NCI-H1417 (cell line): ENCODE data around the gene TF.

Source experiments
- DNase-seq, 3 experiments: peaks; one replicate each; lab custom pipeline; 2025; lab: John Stamatoyannopoulos, UW

The TF gene

DNA sequence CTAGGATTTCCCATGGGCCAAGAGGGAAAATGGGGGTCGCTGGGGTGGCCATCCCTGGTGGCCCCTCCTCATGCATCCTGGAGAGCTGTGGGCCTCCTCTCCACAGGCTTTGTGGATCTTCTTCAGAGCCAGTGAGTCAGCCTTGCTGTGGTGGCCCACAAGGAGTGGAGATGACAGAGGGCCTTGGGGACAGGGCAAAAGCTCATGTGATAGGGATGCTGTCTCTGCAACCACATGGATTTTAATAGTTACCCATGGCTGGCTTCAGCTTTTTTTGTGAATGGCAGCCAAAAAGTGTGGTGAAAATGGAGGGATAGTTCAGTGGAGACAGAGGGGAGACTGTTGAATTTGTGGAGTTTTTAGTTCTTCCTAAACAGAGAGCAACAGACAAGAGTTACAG is 1.2 kb downstream of the TF start:
- DNase-seq, result no peak

DNA sequence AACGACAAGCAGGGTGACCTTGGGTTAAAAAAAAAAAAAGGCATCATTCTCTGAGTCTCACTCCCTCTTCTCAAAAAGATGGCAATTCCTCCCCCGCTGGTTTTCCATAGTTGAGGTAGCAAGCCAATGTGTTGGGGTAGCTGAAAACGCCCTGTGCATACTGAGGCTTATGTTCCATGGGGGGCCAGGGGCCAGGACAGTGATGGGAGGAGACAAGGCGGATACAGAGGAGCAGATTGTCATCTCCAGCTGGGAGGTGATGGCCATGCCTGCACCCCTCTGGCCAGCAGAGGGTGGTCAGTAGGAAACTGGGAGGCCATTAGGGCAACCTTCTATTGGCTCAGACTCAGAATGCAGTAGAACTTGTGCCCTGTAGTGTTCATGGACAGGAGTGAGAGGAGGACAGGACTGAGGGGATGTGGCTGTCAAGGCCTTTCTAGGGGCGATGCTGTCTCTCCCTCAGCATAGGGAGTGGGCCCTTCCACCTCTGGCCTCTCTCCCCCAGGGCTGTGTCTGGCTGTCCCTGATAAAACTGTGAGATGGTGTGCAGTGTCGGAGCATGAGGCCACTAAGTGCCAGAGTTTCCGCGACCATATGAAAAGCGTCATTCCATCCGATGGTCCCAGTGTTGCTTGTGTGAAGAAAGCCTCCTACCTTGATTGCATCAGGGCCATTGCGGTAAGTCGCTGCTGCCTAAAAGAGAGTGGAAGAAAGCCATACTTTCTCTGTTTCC is 1.9 kb downstream of the TF start:
- no peak for DNase-seq

DNA sequence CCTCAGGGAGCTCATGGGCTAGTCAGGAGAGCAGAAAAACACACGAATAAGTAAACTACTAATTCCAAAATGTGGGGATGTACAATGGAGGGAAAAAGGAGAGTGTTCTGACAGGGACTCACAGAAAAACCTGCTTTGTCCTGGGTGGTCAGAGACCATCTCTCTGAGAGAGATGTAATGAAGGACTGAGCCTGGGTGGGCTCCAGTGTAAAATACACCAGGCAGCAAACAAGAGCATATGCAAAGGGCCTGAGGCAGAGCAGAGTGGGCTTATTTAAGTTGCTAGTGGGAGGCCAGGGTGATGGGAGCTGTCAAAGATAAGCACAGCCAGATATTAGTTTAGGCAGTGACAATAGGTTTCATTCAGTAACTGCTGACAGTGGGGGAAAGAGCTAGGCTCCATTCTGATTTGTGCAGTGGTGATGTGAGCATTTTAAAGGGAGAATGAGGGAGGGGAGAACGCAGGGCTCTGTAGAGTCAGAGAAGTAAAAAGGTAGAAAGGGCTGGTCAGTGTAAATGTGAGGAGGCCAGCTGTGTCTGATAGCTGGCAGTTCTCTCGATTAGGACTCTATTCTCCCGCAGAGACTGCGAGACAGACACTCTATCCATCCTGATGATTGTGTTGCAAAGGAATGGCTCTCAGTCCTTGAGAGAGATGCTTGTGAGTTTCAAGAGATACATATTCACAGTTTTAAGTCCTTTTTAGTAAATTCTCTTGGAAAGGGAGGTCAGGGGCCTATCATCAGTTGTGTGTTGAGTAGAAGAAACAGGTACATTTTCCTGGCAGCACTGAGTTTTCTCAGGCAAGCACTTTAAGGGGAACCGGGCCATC is 3.5 kb downstream of the TF start:
- DNase-seq, result no peak

DNA sequence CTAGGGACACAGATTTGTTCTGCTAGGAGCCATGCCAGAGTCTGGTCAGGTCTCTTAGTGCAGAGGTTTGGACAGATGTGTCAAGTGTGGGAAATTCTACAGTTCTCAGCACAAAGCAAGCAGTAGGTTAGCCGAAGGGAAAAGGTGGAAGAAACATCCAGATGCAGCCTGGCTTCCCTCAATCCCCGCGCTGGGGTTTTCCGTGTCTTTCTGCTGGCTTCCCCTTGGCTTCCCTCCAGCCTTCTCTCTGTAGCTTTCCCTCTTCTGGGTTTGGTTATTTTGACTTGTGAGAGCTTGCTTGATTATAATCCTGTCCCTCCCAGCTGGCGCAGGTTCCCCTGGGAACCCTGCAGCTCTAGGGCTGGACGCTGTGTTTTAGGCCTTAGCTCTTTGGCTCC is 4.1 kb downstream of the TF start:
- DNase-seq, result no peak

DNA sequence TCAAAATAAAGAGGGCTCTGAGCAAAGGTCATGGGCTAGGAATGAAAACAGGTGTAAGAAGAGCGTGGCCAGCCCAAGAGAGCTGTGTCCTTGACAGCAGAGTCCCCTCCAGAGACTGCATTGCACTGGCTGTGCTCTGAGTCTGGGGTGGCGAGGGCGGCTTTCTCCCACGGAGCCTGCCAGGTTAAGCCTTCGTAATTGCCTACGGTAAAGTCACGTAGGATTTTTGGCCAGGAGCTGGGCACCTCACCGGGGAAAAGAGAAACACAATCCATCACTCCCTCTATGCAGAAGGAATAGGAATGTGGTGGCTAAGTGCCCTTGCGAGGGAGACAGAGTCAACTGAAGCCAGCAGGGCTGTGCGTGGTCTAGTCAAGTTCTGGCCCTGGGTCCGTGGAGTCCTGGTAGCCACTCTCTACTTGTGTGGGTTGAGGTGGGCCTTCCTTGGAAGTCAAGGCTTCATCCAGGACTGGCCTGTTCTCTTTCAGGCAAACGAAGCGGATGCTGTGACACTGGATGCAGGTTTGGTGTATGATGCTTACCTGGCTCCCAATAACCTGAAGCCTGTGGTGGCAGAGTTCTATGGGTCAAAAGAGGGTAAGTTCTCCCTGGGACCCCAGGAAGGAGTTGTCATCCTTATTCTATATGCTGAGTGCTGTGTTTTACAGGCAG is 7.0 kb downstream of the TF start:
- no peak for DNase-seq

DNA sequence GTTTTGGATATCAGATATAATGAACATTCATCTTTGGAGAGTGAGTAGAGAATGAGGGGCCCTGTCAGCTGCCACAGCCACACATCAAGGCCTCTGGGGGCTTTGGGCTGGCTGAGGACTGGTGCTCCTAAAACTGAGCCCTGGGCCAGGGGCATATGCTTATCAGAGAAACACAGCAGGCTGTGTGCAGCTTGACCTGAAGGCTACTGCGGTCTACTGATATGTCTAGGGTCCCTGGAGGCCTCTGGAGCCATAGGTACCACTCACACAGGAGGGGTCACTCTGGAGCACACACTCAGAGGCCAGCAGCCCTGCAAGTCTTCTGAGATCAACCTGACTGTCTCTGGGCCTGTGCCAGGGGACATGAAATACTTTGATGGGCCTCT is 7.6 kb downstream of the TF start:
- DNase-seq, result no peak

DNA sequence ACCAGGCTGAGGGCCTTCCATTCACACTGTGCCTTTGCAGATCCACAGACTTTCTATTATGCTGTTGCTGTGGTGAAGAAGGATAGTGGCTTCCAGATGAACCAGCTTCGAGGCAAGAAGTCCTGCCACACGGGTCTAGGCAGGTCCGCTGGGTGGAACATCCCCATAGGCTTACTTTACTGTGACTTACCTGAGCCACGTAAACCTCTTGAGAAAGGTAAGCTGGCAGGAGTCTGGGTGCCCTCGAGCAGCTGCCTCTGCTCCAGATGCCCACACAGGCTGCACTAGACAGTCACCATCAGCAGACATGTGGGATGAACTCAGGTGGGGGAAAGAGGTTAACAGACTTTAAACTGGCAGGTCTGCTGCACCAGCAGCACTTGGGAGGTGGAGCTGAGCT is 8.3 kb downstream of the TF start:
- no peak for DNase-seq

DNA sequence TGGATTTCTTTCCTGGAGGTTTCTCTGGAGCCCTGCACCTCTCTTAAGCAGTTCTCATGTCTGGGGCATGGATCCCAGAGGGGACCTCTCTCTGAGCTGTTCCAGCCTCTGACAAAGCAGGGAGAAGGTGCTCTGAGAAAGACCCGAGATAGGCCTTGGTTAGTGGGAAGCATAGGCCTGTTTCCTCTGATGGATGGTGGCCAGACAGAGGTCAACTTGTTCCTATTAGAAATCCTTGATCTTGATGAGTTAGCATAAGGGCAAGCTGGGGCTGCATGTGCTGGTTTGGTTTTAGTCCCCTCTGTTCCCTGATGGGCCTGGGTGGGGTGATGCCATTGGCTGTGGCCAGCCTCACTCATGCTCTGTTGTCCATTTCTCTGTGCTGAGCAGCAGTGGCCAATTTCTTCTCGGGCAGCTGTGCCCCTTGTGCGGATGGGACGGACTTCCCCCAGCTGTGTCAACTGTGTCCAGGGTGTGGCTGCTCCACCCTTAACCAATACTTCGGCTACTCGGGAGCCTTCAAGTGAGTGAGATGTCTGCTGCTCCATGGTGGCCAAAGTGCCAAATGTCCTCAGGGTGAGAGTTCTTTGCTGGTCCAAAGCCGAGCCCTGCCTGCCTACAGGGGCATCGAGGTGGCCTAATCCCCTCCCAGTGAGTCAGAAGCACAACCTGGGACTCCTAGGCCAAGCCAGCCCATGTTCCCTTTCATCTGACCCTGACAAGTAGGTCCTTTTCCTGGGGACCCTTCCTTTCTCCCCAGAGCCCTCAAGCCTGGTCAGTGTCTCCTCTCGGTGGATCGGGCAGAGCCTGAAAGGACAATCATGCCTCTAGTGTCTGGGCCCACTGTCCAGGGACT is 9.0 kb downstream of the TF start:
- DNase-seq, result no peak

DNA sequence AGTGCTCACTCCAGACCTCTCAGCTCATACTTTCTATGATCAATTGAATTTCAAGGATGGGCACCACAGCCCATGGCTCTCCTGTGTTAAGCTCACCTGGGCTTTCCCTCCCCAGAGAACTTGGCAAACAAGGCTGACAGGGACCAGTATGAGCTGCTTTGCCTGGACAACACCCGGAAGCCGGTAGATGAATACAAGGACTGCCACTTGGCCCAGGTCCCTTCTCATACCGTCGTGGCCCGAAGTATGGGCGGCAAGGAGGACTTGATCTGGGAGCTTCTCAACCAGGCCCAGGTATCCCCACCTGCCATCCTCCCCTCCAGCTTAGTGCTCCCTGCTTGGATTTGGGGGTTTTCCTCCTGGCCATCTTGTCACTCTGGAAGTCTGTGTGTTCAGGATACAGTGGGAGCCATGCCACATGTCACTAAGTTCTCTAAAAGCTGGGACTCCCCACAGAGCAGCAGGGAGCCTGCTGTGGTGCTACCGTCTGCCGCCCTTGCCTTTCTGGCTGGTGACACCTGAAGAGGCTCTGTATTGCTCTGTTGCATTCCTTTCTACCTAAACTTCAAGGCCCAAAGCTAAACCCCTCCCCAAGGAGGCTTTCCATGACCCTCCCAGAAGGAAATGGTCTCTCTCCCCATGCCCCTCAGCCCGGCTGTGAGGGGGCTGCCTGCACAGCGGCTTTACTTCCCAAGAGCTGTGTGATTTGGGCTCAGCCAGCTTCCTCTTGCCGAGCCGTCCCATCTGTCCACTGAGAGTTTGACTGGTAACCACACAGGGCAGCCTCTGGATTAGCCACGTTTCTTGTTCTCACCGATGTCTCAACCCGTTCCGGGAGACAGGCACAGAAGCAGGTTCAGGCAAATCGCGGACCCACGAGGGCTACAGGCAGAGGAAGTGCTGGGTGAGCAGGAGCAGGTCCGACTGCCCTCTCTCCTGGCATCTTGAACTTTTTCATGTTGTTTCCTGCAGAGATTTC is 10.8 kb downstream of the TF start:
- DNase-seq, result no peak

DNA sequence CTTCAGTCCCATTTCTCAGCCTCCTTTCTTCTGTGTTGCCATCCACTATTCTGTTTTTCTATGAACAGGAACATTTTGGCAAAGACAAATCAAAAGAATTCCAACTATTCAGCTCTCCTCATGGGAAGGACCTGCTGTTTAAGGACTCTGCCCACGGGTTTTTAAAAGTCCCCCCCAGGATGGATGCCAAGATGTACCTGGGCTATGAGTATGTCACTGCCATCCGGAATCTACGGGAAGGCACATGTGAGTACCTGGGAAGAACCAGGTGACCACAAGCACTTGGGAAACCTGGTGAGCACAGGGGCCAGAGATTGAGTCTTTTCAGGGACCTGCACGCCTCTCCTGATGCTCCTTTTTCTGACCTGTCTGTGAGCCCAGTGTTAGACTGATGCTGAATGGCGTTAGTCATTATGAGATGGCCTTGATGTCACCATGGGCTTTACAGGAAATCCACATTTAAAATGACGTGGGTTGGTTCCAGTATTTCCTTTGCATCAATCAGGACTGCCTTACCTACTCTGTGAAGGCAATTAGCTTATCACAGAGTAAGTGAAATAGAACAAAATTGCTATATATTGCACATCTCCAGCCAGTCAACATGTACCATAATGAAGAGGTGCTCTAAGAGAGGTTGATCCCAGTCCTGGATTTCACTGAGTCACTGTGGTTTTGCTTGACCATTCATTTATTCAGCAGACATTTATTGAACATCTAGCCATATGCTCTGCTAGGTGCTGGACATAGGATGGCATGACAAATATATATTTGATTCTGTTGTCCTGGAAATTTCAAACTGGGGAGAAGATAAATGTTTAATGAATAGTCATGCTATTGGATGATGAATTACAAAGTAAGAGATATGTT is 11.7 kb downstream of the TF start:
- no peak for DNase-seq

DNA sequence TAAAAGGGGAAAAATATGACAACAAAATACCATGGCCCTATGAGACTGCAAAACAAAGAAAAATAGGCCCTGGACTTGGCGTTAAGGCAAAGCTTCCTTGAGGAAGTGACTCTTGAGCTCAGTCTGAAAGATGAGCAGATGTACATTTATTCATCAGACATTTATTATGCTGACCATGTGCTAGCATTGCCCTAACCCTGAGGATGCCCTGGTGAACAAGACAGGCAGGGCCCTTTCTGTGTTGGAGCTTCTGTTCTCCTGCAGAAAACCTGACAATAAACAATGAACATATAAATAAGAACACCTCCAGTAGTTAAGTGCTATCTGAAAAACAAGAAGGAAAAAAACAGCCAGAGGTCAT is 12.4 kb downstream of the TF start:
- no peak for DNase-seq

DNA sequence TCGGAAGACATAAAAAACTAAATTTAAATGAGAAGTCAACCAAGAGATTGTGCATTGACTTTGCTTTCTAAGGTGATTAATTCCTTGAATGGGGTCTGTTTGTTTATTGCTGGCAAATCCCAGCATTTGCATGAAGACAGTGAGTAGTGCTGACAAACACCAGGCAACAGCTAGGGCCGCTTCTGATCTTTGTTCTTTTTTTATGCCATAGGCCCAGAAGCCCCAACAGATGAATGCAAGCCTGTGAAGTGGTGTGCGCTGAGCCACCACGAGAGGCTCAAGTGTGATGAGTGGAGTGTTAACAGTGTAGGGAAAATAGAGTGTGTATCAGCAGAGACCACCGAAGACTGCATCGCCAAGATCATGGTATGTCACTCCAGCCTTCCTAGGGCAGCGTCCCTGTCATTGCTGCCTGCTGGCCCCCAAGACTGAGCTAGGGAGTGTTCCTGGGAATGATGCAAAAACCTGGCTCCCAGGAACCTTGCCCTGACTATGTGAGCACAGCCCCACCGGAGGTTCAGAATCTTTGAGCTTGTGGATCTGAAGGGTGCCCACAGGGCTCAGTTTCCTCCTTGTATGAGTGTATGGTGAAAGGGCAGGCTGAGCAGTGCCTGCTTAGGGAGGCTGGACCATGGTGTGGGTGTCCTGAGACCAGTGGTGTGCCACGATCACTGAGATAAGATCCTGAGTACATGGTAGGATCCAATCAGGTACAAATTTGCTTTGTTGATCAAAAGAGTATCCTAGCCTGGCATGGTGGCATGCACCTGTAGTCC is 13.0 kb downstream of the TF start:
- DNase-seq, result no peak

DNA sequence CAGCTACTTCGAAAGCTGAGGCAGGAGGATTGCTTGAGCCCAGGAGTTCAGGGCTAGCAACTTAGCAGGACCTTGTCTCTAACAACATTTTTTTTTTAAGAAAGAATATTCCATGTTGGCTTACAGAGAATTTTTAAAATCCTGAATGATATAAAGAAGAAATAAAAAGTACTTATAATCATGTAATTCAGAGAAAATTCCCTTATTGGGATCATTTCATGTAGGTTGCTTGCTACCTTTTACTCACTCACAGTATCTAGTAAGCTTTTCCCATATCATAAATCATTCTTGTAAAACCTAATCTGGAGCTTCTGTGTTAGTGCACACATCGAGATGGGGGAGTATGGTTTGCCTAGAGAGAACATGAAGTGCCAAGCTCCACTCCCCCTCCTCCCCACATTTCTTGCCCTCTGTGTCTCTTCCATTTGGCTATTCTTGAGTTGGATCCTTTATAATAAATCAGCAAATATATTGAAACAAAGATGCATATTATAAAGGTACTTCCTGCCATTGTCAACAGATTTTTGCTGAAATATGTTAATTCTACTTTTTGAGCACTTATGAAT is 13.6 kb downstream of the TF start:
- DNase-seq, result no peak

DNA sequence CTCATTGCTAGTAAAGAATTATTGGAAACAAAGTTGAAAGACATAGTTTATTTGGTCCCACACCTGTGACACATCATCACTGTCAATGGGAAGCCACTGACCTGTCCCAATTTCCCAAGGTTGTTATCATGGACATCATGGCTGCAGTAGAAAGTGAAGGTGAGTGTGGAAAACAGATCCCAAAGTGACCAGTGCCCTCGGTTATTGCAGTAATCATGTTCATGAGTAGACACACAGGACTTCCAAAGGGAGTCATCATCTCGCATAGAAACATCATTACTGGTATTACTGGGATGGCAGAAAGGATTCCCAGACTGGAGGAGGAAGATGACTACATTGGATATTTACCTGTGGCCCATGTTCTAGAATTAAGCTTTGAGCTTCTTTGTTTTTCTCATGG is 14.7 kb downstream of the TF start:
- DNase-seq, result no peak

DNA sequence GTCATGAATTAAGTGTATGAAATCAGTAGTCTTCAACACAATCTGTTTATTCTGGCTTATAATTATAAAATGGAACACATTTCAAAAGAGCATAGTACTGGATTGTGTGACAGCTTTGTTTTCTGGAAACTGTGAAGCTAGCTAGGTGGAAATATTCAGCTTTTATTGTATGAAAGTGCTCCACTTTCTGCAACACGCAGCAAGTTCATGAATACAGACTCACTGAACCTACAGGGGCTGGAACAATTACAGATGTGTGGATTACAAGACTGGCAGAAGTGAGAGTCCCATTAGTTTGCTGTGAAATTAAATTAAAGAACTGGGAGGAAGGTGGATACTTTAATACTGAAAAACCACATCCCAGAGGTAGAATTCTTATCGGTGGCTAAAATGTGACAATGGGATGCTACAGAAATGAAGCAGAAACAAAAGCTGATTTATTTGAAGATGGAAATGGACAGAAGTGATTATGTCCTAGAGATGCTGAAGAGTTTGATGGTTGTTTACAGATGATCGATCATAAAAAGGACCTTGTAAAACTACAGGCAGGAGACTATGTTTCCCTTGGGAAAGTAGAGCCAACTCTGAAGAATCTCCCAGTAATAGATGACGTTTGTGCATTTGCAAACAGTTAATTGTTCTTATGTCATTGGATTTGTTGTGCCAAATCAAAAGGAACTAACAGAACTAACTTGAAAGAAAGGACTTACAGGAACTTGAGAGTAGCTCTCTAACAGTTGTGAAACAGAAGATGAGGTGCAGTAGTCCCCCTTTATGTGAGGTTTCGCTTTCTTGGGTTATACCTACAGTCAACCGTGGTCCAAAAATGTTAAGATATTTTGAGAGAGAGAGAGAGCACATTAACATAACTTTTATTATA is 15.7 kb downstream of the TF start:
- DNase-seq, result no peak

DNA sequence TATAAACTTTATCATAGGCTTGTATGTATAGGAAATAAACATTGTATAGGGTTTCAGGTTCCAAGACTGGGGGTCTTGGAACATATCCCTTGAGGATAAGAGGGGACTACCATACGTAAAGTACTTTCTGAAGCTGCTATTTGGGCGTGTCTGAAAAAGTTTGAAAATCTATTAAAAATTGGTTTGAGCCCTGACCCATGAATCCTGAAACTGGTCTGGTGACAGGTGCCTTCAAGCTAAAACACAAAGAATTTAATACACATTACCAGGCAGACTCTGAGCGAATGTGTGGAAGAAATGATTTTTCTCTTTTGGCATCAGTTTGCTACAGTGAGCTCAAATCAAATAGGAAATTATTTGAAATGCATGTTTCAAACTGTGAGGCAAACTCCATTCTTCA is 16.3 kb downstream of the TF start:
- no peak for DNase-seq

DNA sequence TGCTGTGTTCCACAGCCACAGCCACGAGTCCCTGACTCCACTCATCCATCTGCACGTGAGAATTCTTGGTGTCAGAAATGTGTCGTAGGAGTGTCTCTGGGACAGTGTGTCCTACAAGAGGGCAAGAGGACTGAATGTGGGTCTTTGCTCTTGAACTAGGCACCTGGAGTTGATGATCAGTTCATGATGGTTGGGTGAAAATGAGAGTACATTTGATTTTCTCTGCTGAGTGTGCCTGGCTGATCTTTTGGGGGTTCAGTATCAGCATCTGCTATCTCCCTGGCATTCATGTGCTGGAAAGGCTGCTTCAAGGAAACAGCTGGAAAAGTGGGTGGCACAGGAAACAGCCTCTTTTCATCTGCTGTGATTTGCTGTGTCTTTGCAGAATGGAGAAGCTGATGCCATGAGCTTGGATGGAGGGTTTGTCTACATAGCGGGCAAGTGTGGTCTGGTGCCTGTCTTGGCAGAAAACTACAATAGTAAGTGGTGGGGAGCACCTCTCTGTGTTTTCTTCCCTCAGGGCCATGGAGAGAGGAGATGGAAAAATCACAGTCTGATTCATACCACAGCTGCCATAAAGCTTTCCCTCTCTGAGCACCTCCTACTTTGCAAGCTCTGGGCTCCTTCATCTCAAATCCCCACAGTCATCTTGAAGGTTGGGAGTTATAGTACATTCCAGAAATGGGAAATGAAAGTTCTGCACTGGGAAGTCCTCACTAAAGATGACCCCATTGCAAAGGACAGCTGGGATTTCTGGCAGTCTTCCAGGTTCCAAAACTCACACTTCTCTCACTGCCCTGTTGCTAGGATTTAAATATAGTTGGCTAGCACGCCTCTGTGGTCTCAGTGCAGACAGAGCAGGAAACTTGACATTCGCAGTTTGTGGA is 17.8 kb downstream of the TF start:
- DNase-seq, result peak in 1 of 3 experiments; percentile 13
